HG02678 (cell line): ENCODE data around the gene GPN2.
A peak's percentile ranks its signal among the peaks of the same experiment; 100 is the strongest.

Experiments used
- ATAC-seq: cut with Tn5 transposase; IDR thresholded peaks from one replicate; pipeline ENCODE4 v1.9.1; 2021; ENCODE audit warnings: mild to moderate bottlenecking, moderate library complexity; ENCODE audit not compliant: unreplicated experiment

Gene GPN2

DNA sequence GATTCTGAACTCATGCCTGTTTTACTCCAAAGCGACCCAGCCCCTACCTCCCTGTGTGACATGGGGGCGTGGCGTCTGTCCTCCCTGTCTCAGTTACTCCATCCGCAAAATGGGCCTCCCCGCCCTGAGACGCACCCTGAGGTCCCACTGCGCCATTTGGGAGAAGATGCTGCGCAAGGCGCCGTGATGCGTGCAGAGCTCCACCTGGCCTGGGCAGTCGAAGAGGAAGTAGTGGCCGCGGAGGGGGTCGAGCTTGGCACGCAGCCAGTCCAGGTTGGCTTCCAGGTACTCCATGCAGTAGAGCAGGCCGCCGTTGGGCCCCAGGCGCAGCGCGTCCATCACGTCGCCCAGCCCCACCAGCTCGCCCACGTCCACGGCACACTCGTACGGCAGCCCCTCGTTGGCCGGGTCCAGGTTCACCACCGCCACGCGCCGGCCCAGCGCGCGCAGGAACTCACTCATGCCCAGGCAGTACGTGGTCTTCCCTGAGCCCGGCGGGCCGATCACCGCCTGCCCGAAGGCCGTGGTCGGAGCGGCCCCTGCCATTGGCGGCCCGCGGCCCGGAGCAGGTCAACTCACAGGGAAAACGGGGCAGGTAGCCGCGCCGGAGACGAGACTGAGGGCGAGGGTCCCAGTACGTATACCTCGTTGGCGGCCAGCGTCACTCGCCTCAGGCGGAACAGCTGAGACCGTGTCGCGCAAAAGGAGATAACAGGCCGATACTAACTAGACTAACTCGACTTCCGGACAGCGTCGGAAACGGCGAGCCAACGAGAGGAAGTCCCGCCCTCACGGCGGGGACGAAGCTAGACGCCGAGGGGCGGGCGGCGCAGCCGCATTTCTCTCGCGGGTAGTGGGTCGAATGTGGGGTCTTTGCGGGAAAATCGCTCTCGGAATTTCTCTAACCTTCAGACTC, at the start of gene GPN2:
TSS of gene GPN2 (minus strand) at position 733 of the 916 bp plus-strand sequence. CDS start at position 546, 187 bp downstream.
- ATAC-seq: peak; percentile 87

DNA sequence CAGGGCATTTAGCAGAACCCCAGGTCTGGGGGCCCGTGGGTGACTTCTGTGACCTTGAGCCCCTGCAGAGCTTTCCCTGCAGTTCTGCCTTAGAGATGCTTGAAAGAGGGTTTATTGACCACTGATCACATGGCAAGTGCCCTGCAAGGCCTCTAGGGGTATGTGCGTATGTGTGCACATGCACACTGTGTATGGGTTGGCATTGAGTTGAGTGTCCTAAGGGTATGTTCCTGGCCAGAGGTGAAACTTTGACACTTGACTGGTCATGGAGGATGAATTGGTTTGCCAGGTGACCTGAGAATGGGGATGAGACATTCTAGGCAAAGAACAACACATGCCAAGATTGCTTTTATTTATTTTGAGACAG, 48.6 kb upstream of the GPN2 start:
- no peak for ATAC-seq

DNA sequence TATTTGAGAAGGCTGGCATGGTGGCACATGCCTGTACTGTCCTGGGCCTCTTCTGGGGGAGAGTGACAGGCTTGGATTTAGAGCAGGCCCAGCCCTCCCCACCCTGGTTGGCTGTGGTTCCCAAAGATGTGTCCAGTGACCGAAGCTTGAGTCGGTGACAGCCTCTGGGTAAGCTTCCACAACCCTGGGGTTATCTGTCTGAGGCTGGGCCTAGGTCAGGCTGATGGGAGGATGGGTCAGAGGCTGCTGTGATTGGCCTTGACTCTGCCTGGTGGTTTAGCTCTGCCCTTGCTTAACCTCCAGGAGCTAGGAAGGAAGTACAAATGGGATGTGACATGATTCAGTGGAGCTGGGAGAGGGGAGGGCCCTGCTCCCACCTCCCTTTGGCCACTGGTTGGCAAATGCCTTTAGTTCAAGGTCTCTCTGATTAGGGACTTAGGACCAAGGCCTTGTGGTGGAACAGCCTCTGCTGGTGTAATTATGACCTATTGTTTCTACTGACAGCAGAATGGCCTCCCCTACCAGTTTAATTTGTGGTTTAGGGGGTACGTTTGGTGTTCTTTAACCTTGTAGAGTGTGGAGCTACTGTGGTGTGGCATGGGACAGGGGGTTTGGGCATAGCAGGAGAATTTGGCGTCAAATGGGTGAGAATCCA, 48.0 kb upstream of the GPN2 start:
- no peak for ATAC-seq

DNA sequence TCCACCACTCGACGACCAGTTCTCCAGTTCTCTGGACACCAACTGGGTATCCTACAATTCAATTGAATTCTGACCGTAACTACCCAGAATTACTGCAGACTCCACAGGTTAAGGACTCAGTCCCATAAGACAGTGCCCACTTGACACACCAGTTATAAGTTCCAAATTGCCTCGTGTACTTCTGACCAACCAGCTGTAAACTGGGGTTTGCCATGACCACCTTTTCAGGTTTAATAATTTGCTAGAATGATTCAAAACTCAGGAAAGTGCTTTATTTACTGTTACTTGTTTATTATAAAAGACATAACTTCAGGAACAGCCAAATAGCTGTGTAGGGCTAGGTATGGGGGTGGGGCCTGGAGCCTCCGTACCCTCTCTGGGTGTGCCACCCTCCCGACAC, 46.7 kb upstream of the GPN2 start:
- no peak for ATAC-seq

DNA sequence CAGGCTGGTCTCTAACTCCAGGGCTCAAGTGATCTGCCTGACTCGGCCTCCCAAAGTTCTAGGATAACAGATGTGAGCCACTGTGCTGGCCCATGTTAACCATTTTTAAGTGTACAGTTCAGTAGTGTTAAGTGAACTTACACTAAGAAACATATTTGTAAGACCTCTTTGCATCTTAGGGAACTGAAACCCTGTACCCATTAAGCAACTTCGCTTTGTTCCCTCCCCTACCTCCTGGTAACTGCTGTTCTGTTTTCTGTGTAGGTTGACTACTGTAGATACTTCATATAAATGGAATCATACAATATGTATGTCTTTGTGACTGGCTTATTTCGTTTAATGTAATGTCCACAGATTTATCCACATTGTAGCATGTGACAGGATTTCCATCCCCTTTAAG, 42.4 kb upstream of the GPN2 start:
- no peak for ATAC-seq

DNA sequence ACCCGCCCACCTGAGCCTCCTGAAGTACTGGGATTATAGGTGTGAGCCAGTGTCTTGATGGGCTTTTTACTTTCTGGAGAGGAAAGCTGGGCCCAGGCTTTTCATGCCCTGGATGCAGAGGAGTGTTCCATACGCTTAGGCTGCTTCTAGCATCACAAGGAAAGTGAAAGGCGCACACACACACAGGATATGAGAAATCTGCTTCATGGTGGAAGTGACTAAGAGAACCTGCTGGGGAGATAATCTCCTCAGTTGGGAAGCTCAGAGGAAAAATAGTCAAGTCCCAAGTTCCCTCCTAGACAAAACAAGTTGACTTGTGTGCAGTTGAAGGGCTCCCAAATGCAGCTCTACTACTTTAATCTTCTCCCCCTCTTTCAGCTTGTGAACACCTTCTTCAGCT, 33.6 kb upstream of the GPN2 start:
- no peak for ATAC-seq

DNA sequence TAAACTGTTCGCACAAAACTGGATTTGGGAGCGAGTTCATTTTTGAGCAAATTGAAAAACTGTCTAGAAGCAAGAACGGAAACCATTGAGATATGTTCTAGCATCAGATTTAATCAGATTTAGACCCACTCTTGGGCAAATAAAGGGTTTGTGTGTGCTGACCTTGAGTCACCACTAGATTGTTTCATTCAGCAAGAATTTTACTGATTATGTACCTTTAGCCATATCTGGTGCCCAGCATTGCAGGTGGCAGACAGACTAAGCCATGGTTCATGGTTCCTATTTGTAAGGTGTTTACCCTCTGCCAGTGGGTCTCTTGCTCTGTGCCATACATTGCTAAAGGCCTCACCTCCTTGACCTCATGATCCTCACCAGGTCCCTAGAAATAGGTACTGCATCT, 32.8 kb upstream of the GPN2 start:
- no peak for ATAC-seq

DNA sequence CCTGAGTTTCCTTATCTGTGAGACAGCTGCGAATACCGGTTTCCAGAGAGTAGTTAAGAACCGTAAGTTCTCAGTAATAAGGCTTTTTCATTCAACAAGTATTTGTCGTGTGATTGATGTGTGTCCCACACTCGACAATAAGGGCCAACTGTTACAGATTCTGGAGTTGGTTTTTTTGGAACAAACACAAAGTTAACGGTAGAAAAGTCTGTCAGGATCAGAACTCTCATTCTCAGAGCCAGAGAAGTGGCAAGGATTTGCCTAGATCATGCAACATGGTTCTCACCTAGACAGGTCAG, 32.3 kb upstream of the GPN2 start:
- ATAC-seq: no peak

DNA sequence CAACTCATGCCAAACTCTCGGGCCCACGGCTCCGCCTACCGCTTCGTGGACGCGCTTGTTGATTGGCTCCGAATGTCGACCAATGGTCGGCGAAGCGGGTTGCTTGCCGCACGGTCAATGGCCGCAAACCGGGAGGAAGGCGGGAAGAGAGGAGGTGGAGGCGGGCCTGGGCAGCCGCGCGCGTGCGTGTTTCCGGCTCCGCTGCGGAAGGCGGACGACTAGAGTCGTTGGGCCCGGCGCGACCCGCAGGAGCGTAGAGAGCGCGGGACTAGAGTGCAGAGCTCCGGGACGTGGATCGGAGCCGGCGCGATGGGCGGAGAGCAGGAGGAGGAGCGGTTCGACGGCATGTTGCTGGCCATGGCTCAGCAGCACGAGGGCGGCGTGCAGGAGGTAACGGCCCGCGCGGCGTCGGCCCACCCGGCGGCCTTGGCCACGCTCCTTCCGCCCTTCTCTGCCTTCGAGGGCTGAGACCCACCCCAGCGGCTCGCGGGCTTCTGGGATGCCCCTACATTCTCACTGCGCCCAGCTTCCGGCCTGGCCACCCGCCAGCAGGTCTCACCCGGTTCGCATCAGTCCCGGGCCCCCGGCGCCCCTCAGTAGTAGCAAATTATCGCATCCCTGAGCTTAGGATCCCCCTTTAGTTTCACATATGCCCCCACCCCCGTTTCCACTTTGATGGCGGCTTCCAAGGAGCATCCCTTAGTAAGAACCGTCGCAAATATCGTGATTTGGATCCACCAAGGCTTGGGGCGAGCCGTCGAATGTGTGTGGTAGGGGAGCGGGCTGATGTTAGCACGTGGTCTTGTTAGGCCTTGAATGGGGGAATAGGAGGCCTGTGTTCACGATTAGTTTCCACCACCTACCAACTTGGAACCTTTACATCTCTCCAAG, 31.7 kb upstream of the GPN2 start, which contains the start of gene NUDC:
TSS of gene NUDC (plus strand) at position 204 of the 891 bp plus-strand sequence. CDS start at position 310, 106 bp downstream.
- peak; percentile 97 for ATAC-seq

DNA sequence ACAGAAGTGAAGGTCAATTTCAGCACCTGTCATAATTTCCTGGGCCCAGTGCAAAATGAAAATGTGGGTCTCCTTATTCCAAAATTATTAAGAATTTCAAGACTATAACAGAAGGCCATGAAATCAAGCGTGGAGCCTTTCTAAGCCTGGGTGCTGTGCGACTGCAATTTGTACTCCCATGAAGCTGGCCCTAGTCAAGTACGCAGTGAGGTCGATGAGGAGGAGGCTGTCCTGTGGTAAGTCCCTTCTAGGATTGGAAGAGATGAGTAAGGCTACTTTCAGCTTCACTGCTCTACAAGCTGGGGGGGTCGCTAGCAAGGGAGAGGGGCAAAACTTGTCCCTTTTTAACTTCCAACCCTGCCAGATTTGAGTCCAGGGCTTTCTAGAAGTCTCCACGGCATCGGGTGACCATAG, 31.1 kb upstream of the GPN2 start:
- peak; percentile 13 for ATAC-seq

DNA sequence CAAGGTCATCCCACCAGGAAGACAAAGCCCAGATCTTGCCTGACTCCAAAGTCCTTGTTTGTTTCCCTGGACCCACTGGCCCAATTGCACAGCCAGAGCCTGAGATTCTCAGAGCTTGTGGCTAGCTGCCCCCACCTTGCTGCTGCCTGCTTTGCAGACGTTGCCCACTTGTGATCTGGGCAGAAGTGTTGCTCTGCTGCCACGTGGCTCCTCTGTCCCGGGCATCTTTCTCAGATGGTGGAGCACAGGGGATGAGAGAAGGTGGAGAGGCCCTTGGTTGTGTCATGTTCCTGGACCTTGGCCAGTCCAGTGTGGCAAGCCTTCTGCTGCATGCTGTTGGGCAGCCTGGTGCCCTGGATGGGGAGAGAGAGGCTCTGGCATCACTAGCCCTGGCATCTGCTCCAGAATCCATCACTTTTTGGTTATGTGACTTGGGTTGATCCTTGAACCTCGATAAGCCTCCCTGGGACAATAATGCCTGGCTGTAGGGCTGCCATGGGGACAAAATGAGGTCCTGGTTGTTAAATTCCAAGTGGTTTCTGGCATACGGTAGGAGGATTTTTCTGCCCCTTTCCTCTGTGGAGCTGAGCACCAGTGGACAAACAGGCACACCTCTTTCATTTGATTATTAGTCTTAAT, 25.2 kb upstream of the GPN2 start:
- no peak for ATAC-seq

DNA sequence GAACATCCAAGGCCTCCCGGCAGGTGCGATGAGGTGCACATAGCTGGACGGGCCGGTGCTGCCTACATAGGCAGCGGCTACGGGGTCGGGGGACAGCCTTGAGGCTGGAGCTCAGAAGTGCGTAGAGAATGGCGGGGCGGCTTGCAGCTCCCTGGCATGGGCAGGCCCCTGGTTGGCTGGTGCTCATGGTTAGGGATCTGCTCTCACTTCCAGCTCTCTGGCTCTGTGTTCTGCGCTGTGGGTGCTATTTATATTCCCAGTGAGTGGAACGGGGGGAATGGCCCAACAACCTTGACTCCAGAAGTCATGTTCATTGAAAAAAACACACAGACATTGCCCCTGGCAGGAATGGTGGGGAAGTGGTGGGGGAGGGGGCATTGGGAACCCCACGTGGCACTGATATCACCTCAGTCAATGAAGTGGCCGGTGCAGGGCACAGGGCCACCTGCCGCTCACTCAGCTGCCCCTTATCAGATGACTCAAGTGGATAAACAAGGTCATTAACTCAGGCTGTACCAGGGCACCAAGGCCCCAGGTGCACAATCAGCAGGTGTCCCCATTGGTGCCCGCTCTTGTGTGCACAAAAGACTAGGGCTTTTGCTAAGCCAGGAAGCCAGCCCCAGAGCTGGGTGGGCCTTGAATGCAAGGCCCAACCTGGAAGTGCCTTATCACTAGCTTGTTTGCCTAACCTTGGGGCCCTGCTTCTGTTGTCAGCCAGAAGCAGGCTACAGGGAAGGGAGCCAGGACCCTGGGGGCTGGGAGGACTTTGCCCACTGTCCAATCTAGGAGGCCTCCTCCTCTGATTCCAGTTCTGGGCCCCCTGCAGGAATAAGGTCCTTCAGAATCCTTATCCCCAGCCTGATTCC, 23.9 kb upstream of the GPN2 start, which contains the start of gene NR0B2:
TSS of gene NR0B2 (minus strand) at position 222 of the 866 bp plus-strand sequence. CDS start at position 187, 35 bp downstream.
- no peak for ATAC-seq

DNA sequence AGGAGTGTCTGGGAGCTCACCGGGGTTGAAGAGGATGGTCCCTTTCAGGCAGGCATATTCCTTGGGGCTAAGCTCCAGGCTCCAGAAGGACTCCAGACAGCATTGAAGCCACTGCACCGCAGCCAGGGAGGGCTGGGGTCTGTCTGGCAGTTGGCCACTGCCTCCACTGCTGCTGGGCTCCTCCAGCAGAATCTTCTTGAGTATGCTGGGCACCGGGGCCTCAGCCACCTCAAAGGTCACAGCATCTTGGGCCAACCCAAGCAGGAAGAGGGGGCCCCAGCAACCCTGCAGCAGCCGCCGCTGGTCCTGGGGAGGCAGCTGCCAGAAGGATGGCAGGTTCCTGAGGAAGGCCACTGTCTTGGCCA, 23.3 kb upstream of the GPN2 start:
- no peak for ATAC-seq

DNA sequence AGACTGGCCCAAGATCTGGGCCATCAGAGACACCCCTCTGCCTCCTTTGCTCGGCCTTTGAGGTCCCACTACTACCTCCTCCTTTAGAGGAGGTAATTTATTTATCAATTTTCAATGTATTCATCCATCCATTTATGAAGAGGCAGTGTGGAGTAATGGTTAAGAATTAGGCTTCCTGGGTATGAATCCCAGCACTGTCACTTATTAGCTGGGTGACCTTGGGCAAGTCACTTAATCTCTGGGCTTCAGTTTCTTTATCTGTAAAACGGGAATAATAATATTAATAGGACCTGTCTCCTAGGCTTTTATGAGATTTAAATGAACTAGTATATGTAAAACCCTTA, 22.0 kb upstream of the GPN2 start:
- ATAC-seq: no peak

DNA sequence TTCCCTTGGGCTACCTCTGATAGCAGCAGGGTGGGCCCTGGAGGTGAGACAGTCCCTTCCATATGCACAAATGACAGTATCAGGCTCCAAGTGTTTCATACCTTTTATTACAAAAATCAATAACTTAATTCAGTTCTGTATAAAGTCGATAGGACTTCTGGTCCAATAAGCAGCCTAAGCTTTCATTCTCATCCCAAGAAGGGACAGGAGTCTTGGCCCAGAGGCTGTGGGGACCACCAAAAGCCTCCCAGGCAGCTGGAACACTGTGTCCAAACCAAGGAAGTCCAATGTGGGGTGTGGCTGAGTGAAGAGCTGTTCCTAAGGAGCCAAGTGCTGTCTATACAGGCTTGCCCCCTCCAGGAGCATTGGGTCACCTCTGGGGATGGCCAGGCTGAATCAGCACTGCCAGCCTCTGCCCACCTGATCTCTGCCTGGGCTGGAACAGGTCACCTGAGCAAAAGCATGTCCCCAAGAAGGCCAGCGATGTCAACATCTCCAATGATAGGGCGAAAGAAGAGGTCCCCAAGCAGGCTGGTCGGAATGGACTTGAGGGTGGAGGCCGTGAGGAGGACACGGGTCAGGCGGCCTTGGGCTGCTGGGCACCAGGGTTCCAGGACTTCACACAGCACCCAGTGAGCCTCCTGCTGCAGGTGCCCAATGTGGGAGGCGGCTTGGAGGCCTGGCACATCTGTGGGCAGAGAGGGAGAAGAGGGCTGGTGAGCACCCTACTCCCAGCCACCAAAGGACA, 21.5 kb upstream of the GPN2 start:
- no peak for ATAC-seq

DNA sequence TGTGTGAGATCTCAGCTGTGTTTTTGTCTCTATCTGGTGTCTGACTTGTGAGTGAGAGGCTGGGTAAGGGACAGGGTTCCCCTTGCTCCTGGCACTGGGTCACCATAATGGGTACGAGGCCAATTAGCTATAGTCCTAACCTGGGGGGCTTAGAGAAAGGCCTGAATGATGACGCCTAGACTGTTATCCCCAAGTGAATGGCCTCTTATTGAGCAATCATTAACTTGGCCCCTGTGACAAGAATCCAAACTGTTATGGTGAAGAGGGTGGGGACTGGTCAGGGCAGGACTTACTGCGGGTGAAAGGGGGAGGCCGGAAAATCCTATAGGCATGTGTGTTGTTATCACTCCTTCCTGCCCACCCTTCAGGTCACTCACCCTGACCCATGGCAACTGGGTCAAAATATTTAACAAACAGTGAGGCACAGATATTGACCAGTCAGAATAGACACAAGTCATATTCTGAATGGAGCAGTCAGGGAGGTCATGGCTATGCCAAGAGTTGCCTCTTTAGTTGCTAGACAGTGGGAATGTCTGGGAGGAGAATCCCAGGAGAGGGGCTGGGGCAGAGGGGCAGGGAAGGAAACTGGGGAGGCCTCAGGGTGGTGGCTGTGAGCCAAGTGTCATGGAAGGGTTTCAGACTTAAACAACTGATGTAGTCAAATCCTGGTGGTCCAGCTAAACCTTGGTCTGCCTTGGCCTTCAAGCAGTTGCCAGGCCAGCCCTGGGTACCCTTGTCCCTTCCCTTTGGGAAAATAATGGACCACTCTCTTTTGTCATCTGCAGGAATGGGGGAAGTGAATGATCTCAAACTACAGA, 20.5 kb upstream of the GPN2 start:
- no peak for ATAC-seq

DNA sequence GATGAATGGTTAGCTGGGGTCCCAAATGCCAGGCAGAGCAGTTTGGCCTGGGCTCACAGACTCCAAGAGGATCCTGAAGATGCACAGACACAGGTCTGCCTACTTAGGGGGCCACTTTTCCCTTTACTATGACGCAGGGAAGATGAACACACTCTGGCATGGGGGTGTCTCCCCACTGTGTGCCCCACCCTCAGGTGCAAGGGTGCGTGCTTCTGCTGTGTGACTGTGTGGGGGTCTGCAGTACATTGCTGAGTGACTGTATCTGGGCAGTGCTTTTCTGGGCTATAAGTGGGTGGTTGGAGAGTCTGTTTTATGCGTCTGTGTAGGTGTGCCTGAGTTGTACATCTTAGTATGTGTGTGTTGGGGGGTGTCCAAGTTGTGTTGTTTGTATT, 19.9 kb upstream of the GPN2 start:
- ATAC-seq: no peak

DNA sequence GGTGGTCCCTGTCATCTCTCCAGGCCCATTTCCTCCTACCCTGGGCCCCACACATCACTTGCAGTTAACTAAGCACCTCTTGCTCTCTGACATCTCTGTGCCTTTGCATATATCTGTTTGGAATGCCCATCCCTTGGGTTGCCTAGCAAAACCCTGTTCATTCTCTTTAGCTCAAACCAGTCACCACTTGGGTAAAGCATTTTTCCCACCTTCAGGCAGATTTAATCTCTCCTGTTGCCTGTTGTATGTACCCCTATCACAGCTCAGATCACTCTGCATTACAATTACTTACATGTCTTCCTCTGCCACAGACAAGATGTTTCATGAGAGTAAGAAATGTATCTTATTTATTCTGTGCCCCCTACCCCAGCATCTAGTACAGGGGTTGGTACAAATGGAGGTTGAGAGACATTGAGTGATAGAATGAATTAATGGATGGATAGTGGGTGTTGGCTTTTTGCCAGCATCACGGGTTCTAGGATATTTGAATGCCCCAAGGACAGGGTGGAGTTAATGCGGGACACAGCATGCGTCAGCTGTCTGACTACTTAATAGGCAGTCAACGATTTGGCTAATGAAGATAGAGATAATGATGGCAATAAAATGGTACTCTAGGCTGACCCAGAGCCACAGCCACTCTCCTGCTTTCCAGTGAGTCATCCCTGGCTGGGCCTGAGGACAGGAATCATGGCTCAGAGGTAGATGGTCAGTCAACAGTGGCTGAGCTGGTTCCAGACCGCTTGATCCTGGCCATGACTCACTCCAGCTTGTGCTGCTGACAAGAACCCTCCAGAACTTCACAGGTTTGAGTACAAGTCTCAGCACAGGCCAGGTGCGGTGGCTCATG, 17.2 kb upstream of the GPN2 start:
- no peak for ATAC-seq
